PFSK-1 (cell line): ENCODE results near the gene NAE1. TPM values are rescaled to one million over a fixed set of nuclear protein-coding genes. Genes with fewer than 3 reads are reported as not detected.
A peak's percentile ranks its signal among the peaks of the same experiment; 100 is the strongest.

ENCODE experiments used
- FOXP2 ChIP-seq: optimal IDR thresholded peaks from 2 replicates; pipeline ENCODE3; 2011; ENCODE audit warnings: borderline replicate concordance, control low read depth, inconsistent platforms; ENCODE audit not compliant: insufficient read depth; ENCODE audit errors: extremely low read length, extremely low read depth
- POLR2AphosphoS5 ChIP-seq: IDR thresholded peaks from 2 replicates; pipeline ENCODE4 v1.6.1; 2012; ENCODE audit warnings: low read depth, mild to moderate bottlenecking, control low read depth, low read length, moderate library complexity
- SIN3A ChIP-seq: IDR thresholded peaks from 2 replicates; pipeline ENCODE4 v1.6.1; 2012; ENCODE audit warnings: mild to moderate bottlenecking, low read length, moderate library complexity, borderline replicate concordance; ENCODE audit not compliant: insufficient read depth
- TAF1 ChIP-seq: IDR thresholded peaks from 2 replicates; pipeline ENCODE4 v1.6.1; 2012; ENCODE audit warnings: low read length, control low read depth, borderline replicate concordance; ENCODE audit not compliant: insufficient read depth
- polyA plus RNA-seq: library from polyadenylated mRNA; unstranded; fragments of >200 nt; gene quantifications from one replicate; pipeline ENCODE4 v1.2.1, GENCODE V29; 2012; ENCODE audit warnings: low read depth, missing spikeins; ENCODE audit not compliant: insufficient read length
- TF ChIP-seq, protein P1 (sequence below), 2 experiments: IDR thresholded peaks; 2 replicates each; pipeline versions ENCODE4 v1.6.1 to v1.8.0; 2011 to 2012; ENCODE audit warnings: low read depth in 2 of 2, low read length in 2 of 2, control low read depth in 1 of 2, inconsistent platforms in 1 of 2, mild to moderate bottlenecking in 1 of 2, moderate library complexity in 1 of 2; ENCODE audit not compliant: insufficient read depth in 1 of 2

The NAE1 gene
- 47.1 TPM for polyA plus RNA-seq

DNA sequence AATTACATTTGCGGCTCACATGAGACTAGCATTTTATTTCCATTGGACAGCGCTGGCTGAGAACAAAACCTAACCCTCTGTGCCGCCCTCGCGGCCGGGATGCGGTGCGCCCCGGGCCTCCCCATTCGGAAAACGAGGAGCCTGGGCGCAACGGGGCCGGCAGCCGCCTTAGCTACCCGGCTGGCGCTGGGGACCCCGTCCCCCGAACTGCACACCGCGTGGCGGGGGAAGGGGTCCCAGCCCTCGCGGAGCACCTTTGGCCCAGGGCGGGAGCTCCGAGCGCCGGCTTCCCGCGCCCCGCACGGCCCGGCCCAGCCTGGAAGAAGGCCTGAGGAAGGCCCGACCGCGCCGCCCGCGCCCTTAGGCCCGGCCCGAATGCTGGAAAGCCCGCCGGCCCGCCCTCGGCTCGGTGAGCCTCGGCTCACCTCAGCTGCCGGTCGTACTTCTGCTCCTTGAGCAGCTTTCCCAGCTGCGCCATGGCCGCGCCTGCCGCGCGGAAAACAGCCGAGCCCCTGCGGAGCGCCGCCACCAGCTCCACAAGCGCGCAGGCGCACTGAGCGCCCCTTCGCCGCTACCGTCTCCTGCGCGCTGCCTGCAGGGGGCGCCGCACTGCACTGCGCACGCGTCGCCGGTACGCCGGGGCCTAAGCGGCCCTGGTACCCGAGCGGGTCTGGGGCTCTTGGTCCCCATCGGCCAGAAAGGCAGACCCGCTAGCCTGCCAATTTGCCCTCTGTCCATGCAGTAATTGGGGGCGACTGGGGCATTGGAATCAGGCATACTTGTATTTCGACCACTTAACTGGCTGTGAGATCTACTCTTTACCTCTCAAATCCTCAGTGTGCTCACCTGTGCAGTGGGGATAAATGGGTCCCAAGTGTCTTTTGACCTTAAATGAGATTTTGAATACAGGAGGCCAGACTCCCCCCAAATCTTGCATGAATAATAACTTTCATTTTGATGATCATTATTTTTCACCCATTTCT, at the start of gene NAE1:
NAE1 (minus strand) TSS at position 555 of the 983 bp plus-strand sequence; CDS start at position 478, 77 bp downstream.
- TF ChIP-seq, protein P1, sequence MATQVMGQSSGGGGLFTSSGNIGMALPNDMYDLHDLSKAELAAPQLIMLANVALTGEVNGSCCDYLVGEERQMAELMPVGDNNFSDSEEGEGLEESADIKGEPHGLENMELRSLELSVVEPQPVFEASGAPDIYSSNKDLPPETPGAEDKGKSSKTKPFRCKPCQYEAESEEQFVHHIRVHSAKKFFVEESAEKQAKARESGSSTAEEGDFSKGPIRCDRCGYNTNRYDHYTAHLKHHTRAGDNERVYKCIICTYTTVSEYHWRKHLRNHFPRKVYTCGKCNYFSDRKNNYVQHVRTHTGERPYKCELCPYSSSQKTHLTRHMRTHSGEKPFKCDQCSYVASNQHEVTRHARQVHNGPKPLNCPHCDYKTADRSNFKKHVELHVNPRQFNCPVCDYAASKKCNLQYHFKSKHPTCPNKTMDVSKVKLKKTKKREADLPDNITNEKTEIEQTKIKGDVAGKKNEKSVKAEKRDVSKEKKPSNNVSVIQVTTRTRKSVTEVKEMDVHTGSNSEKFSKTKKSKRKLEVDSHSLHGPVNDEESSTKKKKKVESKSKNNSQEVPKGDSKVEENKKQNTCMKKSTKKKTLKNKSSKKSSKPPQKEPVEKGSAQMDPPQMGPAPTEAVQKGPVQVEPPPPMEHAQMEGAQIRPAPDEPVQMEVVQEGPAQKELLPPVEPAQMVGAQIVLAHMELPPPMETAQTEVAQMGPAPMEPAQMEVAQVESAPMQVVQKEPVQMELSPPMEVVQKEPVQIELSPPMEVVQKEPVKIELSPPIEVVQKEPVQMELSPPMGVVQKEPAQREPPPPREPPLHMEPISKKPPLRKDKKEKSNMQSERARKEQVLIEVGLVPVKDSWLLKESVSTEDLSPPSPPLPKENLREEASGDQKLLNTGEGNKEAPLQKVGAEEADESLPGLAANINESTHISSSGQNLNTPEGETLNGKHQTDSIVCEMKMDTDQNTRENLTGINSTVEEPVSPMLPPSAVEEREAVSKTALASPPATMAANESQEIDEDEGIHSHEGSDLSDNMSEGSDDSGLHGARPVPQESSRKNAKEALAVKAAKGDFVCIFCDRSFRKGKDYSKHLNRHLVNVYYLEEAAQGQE (IDR thresholded peaks at IDR 0.05; ENCODE audit: insufficient read depth in 1 of 2, low read depth in 2 of 2, low read length in 2 of 2): no peak
- TF ChIP-seq POLR2AphosphoS5 (peak; percentile 92), SIN3A (no peak), FOXP2 (peak; percentile 80), TAF1 (peak; percentile 67)

DNA sequence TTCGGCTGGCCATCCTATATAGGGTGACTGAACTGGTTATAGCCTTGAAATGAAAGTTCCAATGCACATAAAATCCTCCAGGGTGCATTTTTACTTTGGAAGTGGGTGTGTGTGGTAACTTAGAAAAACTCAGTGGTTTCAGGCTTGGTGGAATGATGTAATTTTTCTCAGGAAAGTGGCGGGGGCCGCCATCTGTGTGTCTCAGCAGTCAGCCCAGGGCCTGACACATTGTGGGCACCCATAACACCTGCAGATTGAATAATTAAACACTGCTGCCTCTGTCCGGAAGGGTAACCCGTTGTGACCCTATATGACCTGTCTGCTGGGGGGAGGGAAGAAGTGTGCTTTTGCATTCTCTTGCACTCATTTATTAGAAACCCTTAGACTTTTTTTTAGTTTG, 47.3 kb upstream of the NAE1 start:
- TF ChIP-seq, protein P1 (IDR thresholded peaks at IDR 0.05; ENCODE audit: insufficient read depth in 1 of 2, low read depth in 2 of 2, low read length in 2 of 2): no peak
- TF ChIP-seq SIN3A (no peak), FOXP2 (no peak), POLR2AphosphoS5 (no peak), TAF1 (no peak)

DNA sequence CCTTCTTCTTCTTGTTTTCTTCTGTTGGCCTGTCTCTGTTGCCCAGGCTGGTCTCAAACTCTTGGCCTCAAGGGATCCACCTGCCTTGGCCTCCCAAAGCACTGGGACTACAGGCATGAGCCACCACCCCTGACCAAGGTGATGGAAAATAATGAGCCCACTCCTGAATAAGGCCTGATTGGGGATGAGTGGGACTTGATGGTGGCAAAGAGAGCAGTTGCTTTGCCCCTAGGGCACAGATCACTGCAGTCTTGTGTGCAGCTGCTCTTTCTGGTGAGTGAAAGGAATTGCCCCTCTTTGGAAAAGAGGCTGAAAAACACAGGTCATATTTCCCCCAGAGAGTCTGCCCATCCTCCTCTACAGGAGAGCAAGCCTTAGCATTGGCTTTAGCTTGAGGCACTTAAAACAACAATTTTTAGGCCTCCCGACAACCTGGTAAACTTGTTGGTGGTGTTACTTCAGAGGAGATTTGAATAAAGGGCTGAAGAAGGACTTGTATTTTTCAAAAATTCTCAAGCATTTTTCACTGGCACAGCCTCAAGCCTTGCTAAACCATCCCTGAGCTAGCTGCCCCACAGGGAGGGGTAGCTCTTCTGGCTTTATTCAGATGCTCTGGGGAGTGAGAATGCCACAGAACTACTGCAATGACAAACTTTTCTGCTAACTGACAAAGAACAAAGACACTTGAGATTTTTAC, 43.5 kb upstream of the NAE1 start:
- TF ChIP-seq FOXP2 (no peak), SIN3A (no peak), POLR2AphosphoS5 (no peak), TAF1 (no peak)
- TF ChIP-seq, protein P1 (IDR thresholded peaks at IDR 0.05; ENCODE audit: insufficient read depth in 1 of 2, low read depth in 2 of 2, low read length in 2 of 2): no peak

DNA sequence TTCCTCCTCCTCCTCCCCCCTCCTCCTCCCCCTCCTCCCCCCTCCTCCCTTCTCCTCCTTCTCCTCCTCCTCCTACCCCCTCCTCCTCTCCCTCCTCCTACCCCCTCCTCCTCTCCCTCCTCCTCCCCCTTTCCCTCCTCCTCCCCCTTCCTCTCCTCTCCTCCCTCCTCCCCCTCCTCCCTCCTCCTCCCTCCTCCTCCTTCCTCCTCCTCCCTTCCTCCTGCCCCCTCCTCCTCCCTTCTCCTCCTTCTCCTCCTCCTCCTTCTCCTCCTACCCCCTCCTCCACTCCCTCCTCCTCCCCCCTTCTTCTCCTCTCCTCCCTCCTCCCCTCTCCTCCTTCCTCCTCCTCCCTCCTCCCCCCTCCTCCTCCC, 42.9 kb upstream of the NAE1 start:
- TF ChIP-seq TAF1 (no peak), SIN3A (no peak), FOXP2 (no peak), POLR2AphosphoS5 (no peak)
- TF ChIP-seq, protein P1 (IDR thresholded peaks at IDR 0.05; ENCODE audit: insufficient read depth in 1 of 2, low read depth in 2 of 2, low read length in 2 of 2): no peak
